ENCODE results near the gene IMPG2. TPM values are rescaled to one million over a fixed set of nuclear protein-coding genes. Genes with fewer than 3 reads are reported as not detected.

The IMPG2 gene
- total and polyA plus RNA-seq, 4 donors = 0.01 to 0.37 (median 0.25) TPM; not detected in 1

DNA sequence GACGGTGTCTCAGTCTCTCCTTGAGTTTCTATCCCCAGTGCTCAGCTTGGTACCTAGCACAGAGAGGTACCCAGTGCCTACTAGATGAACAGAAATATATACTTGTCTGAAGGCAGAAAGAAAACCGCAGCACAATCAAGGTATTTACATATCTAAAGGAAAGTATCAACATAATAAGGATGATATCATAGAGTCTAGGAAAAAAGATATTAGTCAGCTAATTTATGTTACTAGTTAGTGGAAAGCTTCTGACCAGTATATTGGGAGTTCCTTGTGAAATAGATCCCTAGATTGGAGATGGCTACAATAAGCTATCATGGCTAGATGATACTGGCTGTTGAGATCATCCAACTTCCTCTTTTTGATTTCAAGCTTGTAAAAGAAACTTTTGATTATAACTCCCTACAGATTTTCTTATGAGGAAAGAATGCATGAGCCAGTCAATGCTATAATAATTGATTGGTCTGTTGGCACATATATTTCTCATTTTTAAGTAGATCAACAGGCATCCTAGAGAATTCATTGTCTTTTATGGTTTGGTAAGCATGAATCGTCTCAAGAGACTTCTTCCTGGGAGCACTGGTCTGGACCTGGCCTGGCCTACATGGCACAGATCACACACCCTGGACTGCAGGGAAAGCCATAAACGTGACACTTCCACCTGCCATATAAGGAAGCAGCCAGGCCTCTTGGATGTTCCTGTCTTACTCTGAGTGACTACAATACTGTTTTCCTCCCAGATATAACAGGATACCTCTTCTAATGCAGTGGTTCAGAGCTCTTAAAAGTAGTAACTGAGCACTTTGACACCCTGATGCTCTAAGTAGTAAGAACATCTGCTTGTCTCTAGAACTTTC lies 60.7 kb downstream of the IMPG2 start:
- Histone ChIP-seq H3K27me3 (ENCODE audit: control insufficient read depth in 4 of 4, insufficient read depth in 4 of 4, low read length in 3 of 4) (no peaks in the 10 kb centered on the region), H3K4me1 (ENCODE audit: control insufficient read depth in 4 of 4, insufficient read depth in 4 of 4, low read length in 3 of 4) (no peaks in the 10 kb centered on the region), H3K9me3 (ENCODE audit: control insufficient read depth in 4 of 4, low read length in 3 of 4) (no peaks in the 10 kb centered on the region), H3K27ac (ENCODE audit: low read depth in 1 of 2, low read length in 2 of 2) (no peak overlapping the region), H3K36me3 (ENCODE audit: control insufficient read depth in 4 of 4, insufficient read depth in 3 of 4, low read depth in 1 of 4, low read length in 3 of 4) (no peaks in the 10 kb centered on the region), H3K4me3 (ENCODE audit: low read depth in 1 of 3, low read length in 3 of 3) (no peak overlapping the region), H3K9ac (ENCODE audit: low read depth in 1 of 2, low read length in 2 of 2) (no peak overlapping the region)
- no peak for TF ChIP-seq TAF1 (conservative IDR thresholded peaks at IDR 0.05)
- TF ChIP-seq RXRA (IDR thresholded peaks at IDR 0.05) = no peak
- TF ChIP-seq NR2F2 (IDR thresholded peaks at IDR 0.05) = no peak
- TF ChIP-seq YY1 (IDR thresholded peaks at IDR 0.05) = no peak
- TF ChIP-seq REST (IDR thresholded peaks at IDR 0.05) = no peak
- TF ChIP-seq SP1 (IDR thresholded peaks at IDR 0.05) = no peak
- TF ChIP-seq, protein P1, sequence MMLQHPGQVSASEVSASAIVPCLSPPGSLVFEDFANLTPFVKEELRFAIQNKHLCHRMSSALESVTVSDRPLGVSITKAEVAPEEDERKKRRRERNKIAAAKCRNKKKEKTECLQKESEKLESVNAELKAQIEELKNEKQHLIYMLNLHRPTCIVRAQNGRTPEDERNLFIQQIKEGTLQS (IDR thresholded peaks at IDR 0.05) = no peak
- TF ChIP-seq GABPA (IDR thresholded peaks at IDR 0.05 in 1 of 2, conservative IDR thresholded peaks at IDR 0.05 in 1 of 2) = no peak
- no peak for TF ChIP-seq EGR1 (IDR thresholded peaks at IDR 0.05; ENCODE audit: low read depth in 2 of 2)
- no peak for TF ChIP-seq JUND (IDR thresholded peaks at IDR 0.05)
- no peak for TF ChIP-seq ZBTB33 (IDR thresholded peaks at IDR 0.05)
- TF ChIP-seq HNF4A (conservative IDR thresholded peaks at IDR 0.05) = no peak
- no peak for TF ChIP-seq HNF4G (IDR thresholded peaks at IDR 0.05)
- TF ChIP-seq FOXA2 (IDR thresholded peaks at IDR 0.05) = no peak
- TF ChIP-seq, protein P2, sequence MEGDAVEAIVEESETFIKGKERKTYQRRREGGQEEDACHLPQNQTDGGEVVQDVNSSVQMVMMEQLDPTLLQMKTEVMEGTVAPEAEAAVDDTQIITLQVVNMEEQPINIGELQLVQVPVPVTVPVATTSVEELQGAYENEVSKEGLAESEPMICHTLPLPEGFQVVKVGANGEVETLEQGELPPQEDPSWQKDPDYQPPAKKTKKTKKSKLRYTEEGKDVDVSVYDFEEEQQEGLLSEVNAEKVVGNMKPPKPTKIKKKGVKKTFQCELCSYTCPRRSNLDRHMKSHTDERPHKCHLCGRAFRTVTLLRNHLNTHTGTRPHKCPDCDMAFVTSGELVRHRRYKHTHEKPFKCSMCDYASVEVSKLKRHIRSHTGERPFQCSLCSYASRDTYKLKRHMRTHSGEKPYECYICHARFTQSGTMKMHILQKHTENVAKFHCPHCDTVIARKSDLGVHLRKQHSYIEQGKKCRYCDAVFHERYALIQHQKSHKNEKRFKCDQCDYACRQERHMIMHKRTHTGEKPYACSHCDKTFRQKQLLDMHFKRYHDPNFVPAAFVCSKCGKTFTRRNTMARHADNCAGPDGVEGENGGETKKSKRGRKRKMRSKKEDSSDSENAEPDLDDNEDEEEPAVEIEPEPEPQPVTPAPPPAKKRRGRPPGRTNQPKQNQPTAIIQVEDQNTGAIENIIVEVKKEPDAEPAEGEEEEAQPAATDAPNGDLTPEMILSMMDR (IDR thresholded peaks at IDR 0.05; ENCODE audit: low read depth, low read length, missing input control) = no peak
- DNase-seq (ENCODE audit: low spot score) = no peak
- WGBS = 87% methylated on average over 4 of the region's 4 CpGs

Data from liver (tissue), 9 donors.